Cardiac fibroblast (primary cell): Measurements from ENCODE around the gene SHB.
A peak's percentile ranks its signal among the peaks of the same experiment; 100 is the strongest.

ENCODE experiments used
- DNase-seq, 2 donors: peaks; one replicate each; pipeline versions ENCODE4 v3.0.0 to v3.0.0-alpha.2; 2010; ENCODE audit warnings: low read depth in 2 of 2
- H3K4me3 ChIP-seq, 2 donors: replicated peaks in 1 of 2; 1 replicate in 1 of 2; 2 replicates in 1 of 2; pipeline ENCODE4 v1.5.1; 2011; ENCODE audit warnings: low read depth in 2 of 2, low read length in 2 of 2, mild to moderate bottlenecking in 2 of 2, moderate library complexity in 1 of 2
- CTCF ChIP-seq: IDR thresholded peaks from one replicate; pipeline ENCODE4 v1.5.1; 2011; ENCODE audit warnings: low read depth, mild to moderate bottlenecking, low read length, inconsistent platforms

Gene SHB

DNA sequence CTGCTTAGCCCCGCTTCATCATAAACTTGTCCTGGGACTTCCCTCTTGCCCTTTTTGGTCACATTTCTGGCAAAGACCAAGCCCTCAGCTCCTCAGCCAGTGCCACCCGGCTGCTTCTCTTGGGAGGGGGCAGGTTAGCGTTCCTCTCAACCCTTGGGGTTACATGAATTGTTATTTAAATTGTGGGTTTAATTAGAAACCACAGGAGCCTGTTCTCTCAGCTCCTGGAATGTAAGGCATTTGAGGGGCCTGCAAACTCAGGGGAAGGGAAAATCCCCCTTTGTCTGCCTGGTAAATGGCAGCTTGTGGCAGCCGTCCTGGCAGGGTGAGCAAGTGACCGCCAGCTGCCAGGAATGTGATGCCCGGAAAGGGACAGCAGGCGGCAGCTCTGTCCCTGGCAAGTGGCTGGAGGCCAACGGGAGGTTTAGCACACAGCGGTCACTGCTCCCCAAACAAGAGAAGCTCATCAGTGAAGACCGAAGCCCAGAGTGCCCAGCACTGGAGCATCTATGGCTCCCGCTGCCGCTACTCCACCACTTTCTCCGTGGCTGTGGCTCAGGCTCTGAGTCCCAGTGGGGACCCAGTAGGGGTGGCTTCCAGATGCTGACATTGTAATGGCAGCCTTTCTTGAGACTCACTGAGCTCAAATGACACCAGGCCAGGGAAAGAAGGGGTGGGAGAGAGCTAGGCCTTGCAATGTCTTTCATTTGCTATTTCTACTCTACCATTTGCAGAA lies 51.7 kb downstream of the SHB start:
- DNase-seq = peak; percentile 48 to 72
- no peak for TF ChIP-seq CTCF
- H3K4me3 ChIP-seq = no peak overlapping the region

GRCh38 chr9:38016375-38017135 lies 52.5 kb downstream of the SHB start:
- DNase-seq = peak; percentile 42 to 79
- no peak overlapping the region for H3K4me3 ChIP-seq
- TF ChIP-seq CTCF = no peak

DNA sequence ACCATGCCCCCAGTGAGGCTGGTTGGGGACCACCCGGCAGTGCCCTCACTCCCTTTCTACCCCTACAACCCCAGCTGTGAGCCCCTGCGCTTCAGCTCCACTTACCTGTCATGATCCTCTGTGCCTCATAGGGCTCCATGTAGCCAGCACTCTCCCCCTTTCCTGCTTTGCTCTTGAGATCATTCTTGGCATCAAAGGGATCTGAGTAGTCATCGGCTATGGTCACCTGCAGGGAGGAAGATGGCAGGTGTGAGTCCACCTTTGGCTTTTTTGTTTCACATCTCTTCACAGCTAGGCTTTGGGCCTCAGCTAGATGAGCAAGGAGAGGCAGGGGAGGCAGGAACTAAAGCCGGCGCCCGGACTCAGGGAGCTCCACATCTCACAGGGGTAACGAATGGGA lies 53.1 kb downstream of the SHB start:
- no peak for DNase-seq
- no peak overlapping the region for H3K4me3 ChIP-seq
- TF ChIP-seq CTCF = no peak

DNA sequence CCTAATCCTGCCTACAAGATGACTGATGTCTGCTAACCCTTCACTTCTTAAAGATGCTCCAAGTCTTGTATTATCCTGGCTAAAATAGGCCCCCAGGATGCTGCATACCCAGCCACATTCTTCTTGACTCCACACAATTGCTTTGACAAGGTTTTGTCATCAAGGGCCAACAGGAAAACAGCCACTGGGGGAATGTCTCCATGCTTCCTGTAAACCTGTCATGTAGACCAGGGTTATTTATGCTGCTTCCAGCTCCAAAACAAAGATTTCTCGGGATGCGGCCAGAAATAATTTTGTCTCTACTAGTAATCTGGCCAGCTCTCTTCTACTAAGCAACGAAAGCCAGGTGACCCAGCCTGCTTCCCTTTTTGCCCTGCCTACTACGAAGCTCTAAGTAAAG lies 53.8 kb downstream of the SHB start:
- no peak for TF ChIP-seq CTCF
- DNase-seq = no peak
- no peak overlapping the region for H3K4me3 ChIP-seq

DNA sequence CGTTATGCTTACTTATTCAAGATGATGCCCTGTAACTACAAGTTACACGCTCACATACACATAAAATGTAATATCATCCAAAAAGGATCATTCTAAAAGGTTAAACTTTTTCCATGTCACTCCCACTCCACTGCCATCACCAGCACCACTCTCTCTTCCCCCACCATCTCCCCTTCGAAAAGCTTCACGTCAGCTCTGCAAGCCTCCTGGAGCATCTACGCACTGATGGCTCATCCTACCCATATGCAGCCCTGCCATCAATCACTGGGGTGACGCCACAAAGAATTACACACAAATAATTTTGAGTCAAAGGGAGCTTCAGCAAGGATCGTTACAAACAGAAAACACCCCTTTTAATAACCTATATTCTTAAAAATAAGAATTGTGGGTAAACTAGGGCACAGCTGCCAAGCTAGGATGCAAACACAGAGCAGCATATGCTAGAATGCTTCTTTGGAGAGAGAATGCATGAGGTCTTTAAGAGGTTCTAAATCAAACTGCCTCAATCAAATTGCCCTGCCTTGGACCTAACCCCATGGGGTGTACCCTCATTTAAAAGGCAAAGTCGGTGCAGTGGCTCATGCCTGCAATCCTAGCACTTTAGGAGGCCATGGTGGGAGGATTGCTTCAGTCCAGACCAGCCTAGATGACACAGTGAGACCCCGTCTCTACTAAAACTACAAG lies 56.1 kb downstream of the SHB start:
- no peak for TF ChIP-seq CTCF

DNA sequence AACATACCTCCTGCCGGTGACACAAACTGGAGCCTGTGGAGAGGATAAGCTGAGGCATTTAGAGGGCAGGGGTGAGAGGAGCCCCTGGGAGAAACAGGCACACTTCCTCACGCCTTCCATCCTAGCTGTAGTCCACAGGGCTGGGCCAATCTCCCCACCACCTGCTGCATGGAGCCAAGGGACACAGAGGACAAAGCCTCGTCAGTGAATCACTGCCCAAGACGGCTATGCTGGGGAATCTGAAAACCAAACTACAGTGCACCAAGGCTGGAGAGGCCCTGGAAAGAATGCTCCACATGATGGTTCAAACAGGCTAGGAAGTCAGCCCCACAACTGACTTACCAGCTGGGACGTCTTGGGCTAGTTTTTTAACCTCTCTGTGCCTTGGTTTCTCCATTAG lies 57.0 kb downstream of the SHB start:
- H3K4me3 ChIP-seq = no peak overlapping the region
- DNase-seq = no peak
- no peak for TF ChIP-seq CTCF

More for the DNA sequence above, 56.1 kb downstream of the SHB start:
- DNase-seq = no peak
- H3K4me3 ChIP-seq = no peak overlapping the region
